Eye (tissue), 1 donor: Measurements from ENCODE around the gene TNRC6B.

Experiments used
- DNase-seq: peaks from one replicate; pipeline ENCODE4 v3.0.0-alpha.2; 2015

Gene TNRC6B

GRCh38 chr22:40243891-40244290, 66.2 kb downstream of the TNRC6B start:
- no peak for DNase-seq

- DNase-seq: no peak
Observed at GRCh38 chr22:40244586-40244985, 66.9 kb downstream of the TNRC6B start.

GRCh38 chr22:40247976-40248375, 70.3 kb downstream of the TNRC6B start:
- DNase-seq: no peak

GRCh38 chr22:40249286-40249685, 71.6 kb downstream of the TNRC6B start:
- DNase-seq: no peak

GRCh38 chr22:40250608-40251007, 72.9 kb downstream of the TNRC6B start:
- no peak for DNase-seq

- DNase-seq: no peak
Observed at GRCh38 chr22:40251106-40251505, 73.4 kb downstream of the TNRC6B start.

GRCh38 chr22:40252146-40252545, 74.4 kb downstream of the TNRC6B start:
- DNase-seq: peak; percentile 90

- no peak for DNase-seq
Observed at GRCh38 chr22:40256516-40256915, 78.8 kb downstream of the TNRC6B start.

- no peak for DNase-seq
Observed at GRCh38 chr22:40258017-40258416, 80.3 kb downstream of the TNRC6B start.

GRCh38 chr22:40258501-40258915, 80.8 kb downstream of the TNRC6B start:
- no peak for DNase-seq

- no peak for DNase-seq
Observed at GRCh38 chr22:40261783-40262182, 84.1 kb downstream of the TNRC6B start.

- DNase-seq: no peak
Observed at GRCh38 chr22:40263191-40263590, 85.5 kb downstream of the TNRC6B start.

GRCh38 chr22:40265783-40266182, 88.1 kb downstream of the TNRC6B start:
- DNase-seq: no peak

- DNase-seq: no peak
Observed at GRCh38 chr22:40270031-40270430, 92.3 kb downstream of the TNRC6B start.

- no peak for DNase-seq
Observed at GRCh38 chr22:40270748-40271373, 93.1 kb downstream of the TNRC6B start.

GRCh38 chr22:40271440-40271839, 93.7 kb downstream of the TNRC6B start:
- DNase-seq: no peak

- DNase-seq: no peak
Observed at GRCh38 chr22:40273319-40273718, 95.6 kb downstream of the TNRC6B start.

GRCh38 chr22:40276996-40277823, 99.5 kb downstream of the TNRC6B start:
- DNase-seq: no peak

- no peak for DNase-seq
Observed at GRCh38 chr22:40279017-40279416, 101.3 kb downstream of the TNRC6B start.

- no peak for DNase-seq
Observed at GRCh38 chr22:40281717-40282116, 104.0 kb downstream of the TNRC6B start.

GRCh38 chr22:40285513-40285912, 107.8 kb downstream of the TNRC6B start:
- no peak for DNase-seq

- no peak for DNase-seq
Observed at GRCh38 chr22:40289991-40290459, 112.3 kb downstream of the TNRC6B start.

- no peak for DNase-seq
Observed at GRCh38 chr22:40290516-40290915, 112.8 kb downstream of the TNRC6B start.

GRCh38 chr22:40294696-40295095, 117.0 kb downstream of the TNRC6B start:
- DNase-seq: no peak
